HG03575 (cell line): ENCODE results near the gene NAPA.
"Not testable (repeated sequence)": the region's sequence is repeated elsewhere in the genome, so short reads cannot be mapped to it uniquely, and the experiment has no call there.

Experiments used
- ATAC-seq: cut with Tn5 transposase; IDR thresholded peaks from one replicate; pipeline ENCODE4 v1.9.1; 2021; ENCODE audit not compliant: unreplicated experiment, insufficient number of reproducible peaks, low FRiP score; ENCODE audit errors: extremely low read depth

NAPA gene

GRCh38 chr19:47491358-47492136 lies 23.3 kb downstream of the NAPA start:
- no peak for ATAC-seq

- no peak for ATAC-seq
Measured at GRCh38 chr19:47490847-47491246, 24.0 kb downstream of the NAPA start.

GRCh38 chr19:47490031-47490430 lies 24.8 kb downstream of the NAPA start:
- ATAC-seq = no peak

- ATAC-seq = no peak
Measured at GRCh38 chr19:47489072-47489914, 25.6 kb downstream of the NAPA start.

- ATAC-seq = no peak
Measured at GRCh38 chr19:47487551-47488515, 27.0 kb downstream of the NAPA start.

- no peak for ATAC-seq
Measured at GRCh38 chr19:47486900-47487299, 28.0 kb downstream of the NAPA start.

GRCh38 chr19:47486220-47486619 lies 28.6 kb downstream of the NAPA start:
- not testable (repeated sequence) for ATAC-seq

- ATAC-seq = no peak
Measured at GRCh38 chr19:47485210-47485609, 29.7 kb downstream of the NAPA start.

- ATAC-seq = no peak
Measured at GRCh38 chr19:47483800-47484690, 30.8 kb downstream of the NAPA start, which contains the start of gene KPTN. Gene KPTN, minus strand, starts transcription at chr19:47484219. Its CDS starts 59 bp downstream, at chr19:47484160.

GRCh38 chr19:47483200-47483599 lies 31.7 kb downstream of the NAPA start:
- no peak for ATAC-seq

GRCh38 chr19:47481460-47482052 lies 33.3 kb downstream of the NAPA start:
- ATAC-seq = no peak

- no peak for ATAC-seq
Measured at GRCh38 chr19:47480658-47481057, 34.2 kb downstream of the NAPA start.

GRCh38 chr19:47479701-47480503 lies 35.0 kb downstream of the NAPA start:
- no peak for ATAC-seq

GRCh38 chr19:47476438-47476972 lies 38.4 kb downstream of the NAPA start:
- no peak for ATAC-seq

- ATAC-seq = no peak
Measured at GRCh38 chr19:47475465-47475864, 39.4 kb downstream of the NAPA start.

GRCh38 chr19:47473336-47473735 lies 41.5 kb downstream of the NAPA start:
- ATAC-seq = no peak
